HepG2 (cell line): ENCODE measurements around the gene DUS2. TPM values are rescaled to one million over a fixed set of nuclear protein-coding genes. Genes with fewer than 3 reads are reported as not detected.
A peak's percentile ranks its signal among the peaks of the same experiment; 100 is the strongest.

Source experiments
- ATAC-seq: fragments of 200-7000 bp; cut with Tn5 transposase; 3 replicates; pipeline ENCODE4 v1.9.1; 2020; ENCODE audit warnings: mild to moderate bottlenecking, moderate library complexity
- BruUV-seq: library from RNA; stranded (reverse); fragments of 400-500 nt; replicated peaks from 2 replicates; lab custom pipeline; 2021; lab: Mats Ljungman, UMichigan
- CTCF ChIA-PET: fragments of 300-600 bp; formaldehyde crosslinking; extraction: SDS; loops from one replicate; lab custom pipeline; 2021; ENCODE audit warnings: low total read pairs, inconsistent platforms, low intra/inter-chr PET ratio; lab: Yijun Ruan, JAX
- POLR2A ChIA-PET: fragments of 350-600 bp; sonication (Branson Sonifier 250); formaldehyde crosslinking; loops from one replicate; lab custom pipeline; 2020; ENCODE audit warnings: antibody characterized with exemption, inconsistent platforms; lab: Yijun Ruan, JAX
- DNase-seq: peaks from one replicate; pipeline ENCODE4 v3.0.0-alpha.2; 2015; ENCODE audit warnings: low spot score
- FAIRE-seq: peaks from 3 replicates; lab custom pipeline; 2011; peaks lifted over from hg19 to GRCh38; lab: Jason Lieb, UNC
- H2AFZ ChIP-seq: one replicate; pipeline ENCODE4 v1.6.1; 2011; ENCODE audit warnings: low read length, inconsistent platforms
- H3K27ac ChIP-seq: fragments of 300-600 bp; 3 replicates; pipeline ENCODE4 v1.8.0; 2011; ENCODE audit warnings: mixed run types, mild to moderate bottlenecking, mixed read lengths, low read length, inconsistent platforms; ENCODE audit not compliant: insufficient read depth; ENCODE audit errors: extremely low read length
- H3K27me3 ChIP-seq, 2 experiments: fragments of 200-600 bp in 1 of 2; 2 replicates in 1 of 2; 3 replicates in 1 of 2; pipeline versions ENCODE4 v1.6.0 to v1.8.0; 2011; ENCODE audit warnings: low read length in 2 of 2, mild to moderate bottlenecking in 2 of 2, moderate library complexity in 2 of 2, inconsistent platforms in 1 of 2; ENCODE audit not compliant: insufficient read depth in 2 of 2, control insufficient read depth in 1 of 2
- H3K36me3 ChIP-seq, 2 experiments: fragments of 200-600 bp in 1 of 2; replicated peaks in 1 of 2; 2 replicates in 1 of 2; 3 replicates in 1 of 2; pipeline versions ENCODE4 v1.5.1 to v1.8.0; 2011; ENCODE audit warnings: low read length in 2 of 2, inconsistent platforms in 1 of 2; ENCODE audit not compliant: insufficient read depth in 2 of 2, control insufficient read depth in 1 of 2
- H3K4me1 ChIP-seq: 2 replicates; pipeline ENCODE4 v1.5.1; 2012; ENCODE audit warnings: low read length, inconsistent platforms; ENCODE audit not compliant: insufficient read depth
- H3K4me2 ChIP-seq: 2 replicates; pipeline ENCODE4 v1.6.0; 2011; ENCODE audit warnings: low read depth, low read length, inconsistent platforms
- H3K4me3 ChIP-seq, 3 experiments: fragments of 200-600 bp in 1 of 3; sonication (generic), shearing (Covaris generic) in 1 of 3; replicated peaks in 1 of 3; 2 replicates each; pipeline ENCODE4 v1.5.1; 2011 to 2016; ENCODE audit warnings: low read length in 3 of 3, inconsistent platforms in 2 of 3, low read depth in 2 of 3, mild to moderate bottlenecking in 2 of 3, control low read depth in 1 of 3, mixed read lengths in 1 of 3; ENCODE audit not compliant: insufficient read depth in 1 of 3
- H3K79me2 ChIP-seq: one replicate; pipeline ENCODE4 v1.6.1; 2011; ENCODE audit warnings: low read length, inconsistent platforms; ENCODE audit not compliant: insufficient read depth
- H3K9ac ChIP-seq: 2 replicates; pipeline ENCODE4 v1.6.0; 2011; ENCODE audit warnings: mild to moderate bottlenecking, low read depth, low read length, inconsistent platforms; ENCODE audit not compliant: insufficient read depth
- H3K9me3 ChIP-seq: 2 replicates; pipeline ENCODE4 v1.5.1; 2012; ENCODE audit warnings: mild to moderate bottlenecking, low read length
- H4K20me1 ChIP-seq: 2 replicates; pipeline ENCODE4 v1.6.0; 2011; ENCODE audit warnings: inconsistent platforms, mild to moderate bottlenecking, low read length, moderate library complexity; ENCODE audit not compliant: insufficient read depth
- FOXO4 ChIP-seq: sonication (generic); formaldehyde crosslinking; conservative IDR thresholded peaks from 2 replicates; pipeline ENCODE4 v1.8.1; 2023; ENCODE audit warnings: missing genetic modification reagents
- HOXA9 ChIP-seq: sonication (generic); formaldehyde crosslinking; IDR thresholded peaks from 2 replicates; pipeline ENCODE4 v1.8.1; 2022; ENCODE audit warnings: missing genetic modification reagents, mild to moderate bottlenecking, moderate library complexity, borderline replicate concordance
- JUND ChIP-seq: sonication (generic); formaldehyde crosslinking; IDR thresholded peaks from 2 replicates; pipeline ENCODE4 v1.8.0; 2022; ENCODE audit warnings: mild to moderate bottlenecking, missing genetic modification reagents
- KDM1A ChIP-seq: IDR thresholded peaks from 2 replicates; pipeline ENCODE4 v1.6.1; 2016; ENCODE audit warnings: missing compliant biosample characterization
- NCOA5 ChIP-seq: sonication (generic); formaldehyde crosslinking; IDR thresholded peaks from 2 replicates; pipeline ENCODE4 v1.4.0; 2020; ENCODE audit warnings: missing genetic modification reagents
- PAWR ChIP-seq: sonication (generic); formaldehyde crosslinking; IDR thresholded peaks from 2 replicates; pipeline ENCODE4 v1.4.0; 2020; ENCODE audit warnings: missing genetic modification reagents, mild to moderate bottlenecking, borderline replicate concordance
- POGZ ChIP-seq: sonication (generic); formaldehyde crosslinking; IDR thresholded peaks from 2 replicates; pipeline ENCODE4 v1.4.0; 2020; ENCODE audit warnings: mild to moderate bottlenecking, missing genetic modification reagents
- PRDM15 ChIP-seq: sonication (generic); formaldehyde crosslinking; IDR thresholded peaks from 2 replicates; pipeline ENCODE4 v1.4.0; 2020; ENCODE audit warnings: missing genetic modification reagents
- RELA ChIP-seq: sonication (generic); formaldehyde crosslinking; IDR thresholded peaks from 2 replicates; pipeline ENCODE4 v1.4.0; 2020; ENCODE audit warnings: missing genetic modification reagents
- SRY ChIP-seq: sonication (generic); formaldehyde crosslinking; IDR thresholded peaks from 2 replicates; pipeline ENCODE4 v1.8.0; 2022; ENCODE audit warnings: mild to moderate bottlenecking, missing genetic modification reagents
- ZNF234 ChIP-seq: sonication (generic); formaldehyde crosslinking; conservative IDR thresholded peaks from 2 replicates; pipeline ENCODE4 v1.5.1; 2020; ENCODE audit warnings: mild to moderate bottlenecking, missing genetic modification reagents
- ZNF276 ChIP-seq: sonication (generic); formaldehyde crosslinking; IDR thresholded peaks from 2 replicates; pipeline ENCODE4 v1.4.0; 2020; ENCODE audit warnings: mild to moderate bottlenecking, low read depth, missing genetic modification reagents
- ZNF280B ChIP-seq: sonication (generic); formaldehyde crosslinking; IDR thresholded peaks from 2 replicates; pipeline ENCODE4 v1.5.0; 2020; ENCODE audit warnings: missing genetic modification reagents, mild to moderate bottlenecking, borderline replicate concordance
- ZNF724P ChIP-seq: sonication (generic); formaldehyde crosslinking; IDR thresholded peaks from 2 replicates; pipeline ENCODE4 v1.8.0; 2022; ENCODE audit warnings: missing genetic modification reagents, borderline replicate concordance
- WGBS: methylation state at CpG from one replicate; pipeline ENCODE4 v1.1.6; 2017; ENCODE audit warnings: low lambda C conversion rate; 5-methylcytosine and 5-hydroxymethylcytosine counted together
- in situ Hi-C: cut with HindIII; loops from 2 replicates; pipeline ENCODE4 v1.10.0; 2017; ENCODE audit warnings: low pct_unique_long_range_greater_than_20kb; ENCODE audit not compliant: extremely low pct_ligation_motif_present
- intact Hi-C: fragments of 100-400 bp; cut with micrococcal nuclease; formaldehyde crosslinking; loops from one replicate; pipeline ENCODE4 v1.10.0; 2022; ENCODE audit not compliant: unreplicated experiment
- polyA plus RNA-seq, 8 experiments: library from polyadenylated mRNA; depleted of rRNA in 3 of 8; stranded (reverse) in 7 of 8; unstranded in 1 of 8; fragments of >200 nt; fragmentation: Illumina TruSeq in 4 of 8; extraction: Trizol in 4 of 8; gene quantifications; 2 replicates each; pipeline versions ENCODE4 v1.2.1 to v1.2.3, GENCODE V29; 2011 to 2016; ENCODE audit warnings: low read depth in 4 of 8, missing spikeins in 1 of 8, mixed read lengths in 1 of 8; ENCODE audit not compliant: insufficient read depth in 1 of 8
- total RNA-seq, 5 experiments: library from RNA; depleted of rRNA; stranded (reverse); fragments of >200 nt; fragmentation: Illumina TruSeq; extraction: Trizol; gene quantifications; 2 replicates each; pipeline ENCODE4 v1.2.3, GENCODE V29; 2016; ENCODE audit warnings: low read depth in 1 of 5

The DUS2 gene
- total and polyA plus RNA-seq, 2 of the 13 experiments (the other 11 are each of a cell fraction or from before 2014, with no cell fraction given): 17.8 to 25.1 TPM

- TF ChIP-seq SRY (no peak), NCOA5 (CRISPR knock-in tag) (no peak)
Observed at GRCh38 chr16:68021490-68021889, 1.6 kb upstream of the DUS2 start (continued).

GRCh38 chr16:68022278-68022727 is 781 bp upstream of the DUS2 start:
- peaks cover 24% of the 10 kb centered on the region for H3K4me1 ChIP-seq
- peak overlapping the region; percentile 92 to 99 (median 92) for H3K4me3 ChIP-seq
- H3K9me3 ChIP-seq: no peaks in the 10 kb centered on the region
- H3K9ac ChIP-seq: peak overlapping the region; percentile 94
- 0% methylated on average over 10 of the region's 19 CpGs for WGBS
- FAIRE-seq (no peak), DNase-seq (no peak), ATAC-seq (peak; percentile 23)
- BruUV-seq: no TSS peak
- peak overlapping the region; percentile 96 for H3K4me2 ChIP-seq
- peaks cover 32% of the 10 kb centered on the region for H3K79me2 ChIP-seq
- H4K20me1 ChIP-seq: no peaks in the 10 kb centered on the region
- H3K27me3 ChIP-seq: no peaks in the 10 kb centered on the region; a peak in 1 of 5 replicates
- H3K36me3 ChIP-seq: peaks cover 0 to 3% of the 10 kb centered on the region in 2 experiments; a peak in 1 of 5 replicates
- POLR2A ChIA-PET: interaction anchor here (1.0 to 3.3 kb wide), 15 partner anchors 17 to 215 kb away, joined by 3 to 26 read pairs (median 10); partner anchors contain the start of genes DPEP2, LCAT, NFATC3 and PSMB10
- no peak overlapping the region for H2AFZ ChIP-seq
- H3K27ac ChIP-seq: peak overlapping the region; percentile 83
- in situ Hi-C loops: no loop called here
- CTCF ChIA-PET: no interaction called here
- intact Hi-C loops: no loop called here
- peak; percentile 27; the same call in 1 of the 2 replicates for TF ChIP-seq ZNF234
- TF ChIP-seq FOXO4: 0 out of 2 replicates have a peak, but pooled peaks have one; percentile 17
- TF ChIP-seq ZNF280B (CRISPR knock-in tag): no peak
- no peak for TF ChIP-seq PRDM15
- no peak for TF ChIP-seq KDM1A
- 0 out of 2 replicates have a peak, but pooled peaks have one; percentile 11 for TF ChIP-seq ZNF276 (CRISPR knock-in tag)
- no peak for TF ChIP-seq RELA (CRISPR knock-in tag)
- TF ChIP-seq POGZ (CRISPR knock-in tag): no peak
- 0 out of 2 replicates have a peak, but pooled peaks have one; percentile 25 for TF ChIP-seq PAWR
- peak; percentile 33; the same call in 1 of the 2 replicates for TF ChIP-seq JUND
- no peak for TF ChIP-seq HOXA9
- 0 out of 2 replicates have a peak, but pooled peaks have one; percentile 4 for TF ChIP-seq SRY
- TF ChIP-seq ZNF724P (CRISPR knock-in tag): peak; percentile 39; the same call in 1 of the 2 replicates
